SH-SY5Y (cell line): Measurements from ENCODE around the gene TAX1BP3.

Experiments used
- GATA2 ChIP-seq: IDR thresholded peaks from 2 replicates; pipeline ENCODE4 v1.6.1; 2011; ENCODE audit warnings: mild to moderate bottlenecking, low read depth, low read length
- GATA3 ChIP-seq: IDR thresholded peaks from 2 replicates; pipeline ENCODE4 v1.6.1; 2011; ENCODE audit warnings: low read depth, mild to moderate bottlenecking, low read length, moderate library complexity

DNA sequence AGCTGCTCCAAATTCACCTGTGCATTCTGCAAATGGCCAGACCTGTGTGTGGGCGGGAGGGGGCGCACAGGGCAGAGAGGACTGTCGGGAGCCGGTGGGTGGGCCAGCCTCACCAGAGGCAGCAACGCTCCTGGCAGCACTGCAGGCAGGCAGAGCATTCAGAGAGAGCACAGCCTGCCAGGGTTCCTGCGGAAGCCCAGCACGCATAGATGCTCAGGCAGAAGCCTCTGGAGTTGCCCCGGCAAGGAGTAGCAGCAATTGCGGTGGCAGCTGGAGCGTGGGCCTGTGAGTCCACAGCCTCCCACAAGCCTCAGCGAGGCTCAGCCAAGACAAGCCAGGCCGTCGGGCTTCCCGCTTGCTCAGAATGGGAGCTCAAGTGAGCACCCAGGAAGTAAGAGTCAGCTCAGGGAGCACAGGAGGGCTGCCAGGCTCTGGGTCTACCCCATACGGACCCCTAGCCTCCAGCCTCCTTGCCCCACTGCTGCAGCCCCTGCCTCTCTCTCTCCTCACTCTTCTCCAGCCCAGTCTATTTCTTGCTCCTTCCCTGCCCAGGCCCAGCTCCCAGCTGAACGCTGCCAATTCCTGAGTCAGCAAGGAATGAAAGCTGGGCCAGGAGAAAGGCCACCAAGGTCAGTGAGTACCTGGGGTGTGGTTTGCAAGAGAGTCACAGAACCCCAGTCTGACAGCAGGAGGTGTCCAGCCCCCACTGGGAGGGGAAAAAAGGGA, 9.9 kb upstream of the TAX1BP3 start:
- no peak for TF ChIP-seq GATA2
- TF ChIP-seq GATA3, result no peak
